CD14-positive monocyte (primary cell): ENCODE data around the gene DVL3. TPM values are rescaled to one million over a fixed set of nuclear protein-coding genes. Genes with fewer than 3 reads are reported as not detected.
A peak's percentile ranks its signal among the peaks of the same experiment; 100 is the strongest.

ENCODE experiments used
- DNase-seq, 3 donors: peaks; one replicate each; pipeline ENCODE4 v3.0.0-alpha.2; 2011 to 2022
- H2AFZ ChIP-seq: 2 replicates; pipeline ENCODE4 v1.6.0; 2012; ENCODE audit warnings: mild to moderate bottlenecking, low read depth, low read length, inconsistent platforms; ENCODE audit not compliant: insufficient read depth, poor library complexity, severe bottlenecking
- H3K27ac ChIP-seq, 2 donors: 1 replicate in 1 of 2; 2 replicates in 1 of 2; pipeline ENCODE4 v1.5.1; 2012 to 2013; ENCODE audit warnings: low read length in 2 of 2, control low read depth in 1 of 2, inconsistent platforms in 1 of 2, low read depth in 1 of 2, mild to moderate bottlenecking in 1 of 2
- H3K27me3 ChIP-seq, 2 donors: one replicate each; pipeline versions ENCODE4 v1.6.0 to v1.6.1; 2011 to 2013; ENCODE audit warnings: low read length in 2 of 2; ENCODE audit not compliant: control insufficient read depth in 2 of 2, insufficient read depth in 2 of 2
- H3K36me3 ChIP-seq, 2 donors: replicated peaks in 1 of 2; 1 replicate in 1 of 2; 2 replicates in 1 of 2; pipeline versions ENCODE4 v1.5.1 to v1.6.1; 2012 to 2013; ENCODE audit warnings: low read length in 2 of 2, control low read depth in 1 of 2, inconsistent platforms in 1 of 2, mild to moderate bottlenecking in 1 of 2; ENCODE audit not compliant: insufficient read depth in 2 of 2, control insufficient read depth in 1 of 2
- H3K4me1 ChIP-seq, 2 donors: 1 replicate in 1 of 2; 2 replicates in 1 of 2; pipeline versions ENCODE4 v1.5.1 to v1.6.1; 2012 to 2013; ENCODE audit warnings: low read length in 2 of 2, control low read depth in 1 of 2, inconsistent platforms in 1 of 2, mild to moderate bottlenecking in 1 of 2, moderate library complexity in 1 of 2; ENCODE audit not compliant: insufficient read depth in 2 of 2, control insufficient read depth in 1 of 2
- H3K4me2 ChIP-seq: replicated peaks from 2 replicates; pipeline ENCODE3; 2012; ENCODE audit warnings: low read length, moderate library complexity, mild to moderate bottlenecking; ENCODE audit not compliant: poor library complexity, severe bottlenecking; ENCODE audit errors: extremely low read depth
- H3K4me3 ChIP-seq, 3 experiments: fragments of 200-600 bp in 1 of 3; sonication (generic) in 1 of 3; replicated peaks in 1 of 3; 1 replicate in 2 of 3; 2 replicates in 1 of 3; pipeline ENCODE4 v1.5.1; 2011 to 2013; ENCODE audit warnings: low read length in 3 of 3, mild to moderate bottlenecking in 3 of 3, control low read depth in 2 of 3, low read depth in 2 of 3, inconsistent platforms in 1 of 3, moderate library complexity in 1 of 3
- H3K79me2 ChIP-seq: 2 replicates; pipeline ENCODE4 v1.6.0; 2012; ENCODE audit warnings: mild to moderate bottlenecking, control low read depth, inconsistent platforms, low read length, moderate library complexity; ENCODE audit not compliant: insufficient read depth
- H3K9ac ChIP-seq: 2 replicates; pipeline ENCODE4 v1.6.0; 2017; ENCODE audit warnings: low read length, mild to moderate bottlenecking; ENCODE audit not compliant: insufficient read depth, poor library complexity, severe bottlenecking
- H3K9me3 ChIP-seq, 2 donors: replicated peaks in 1 of 2; 1 replicate in 1 of 2; 2 replicates in 1 of 2; pipeline versions ENCODE4 v1.5.1 to v1.6.1; 2012 to 2013; ENCODE audit warnings: low read length in 2 of 2, control low read depth in 1 of 2; ENCODE audit not compliant: control insufficient read depth in 1 of 2, insufficient read depth in 1 of 2
- H4K20me1 ChIP-seq: 2 replicates; pipeline ENCODE4 v1.6.0; 2012; ENCODE audit warnings: mild to moderate bottlenecking, low read length, control low read depth, moderate library complexity; ENCODE audit not compliant: insufficient read depth
- H3K27ac Mint-ChIP-seq, 7 donors: one replicate each; pipeline ENCODE4 v1.8.0; 2020; ENCODE audit warnings: mild to moderate bottlenecking in 7 of 7, mixed read lengths in 7 of 7, moderate library complexity in 6 of 7, inconsistent platforms in 2 of 7
- H3K27me3 Mint-ChIP-seq, 3 donors: one replicate each; pipeline ENCODE4 v1.8.0; 2021 to 2022; ENCODE audit warnings: low read depth in 3 of 3, mild to moderate bottlenecking in 3 of 3, mixed read lengths in 3 of 3, moderate library complexity in 3 of 3, inconsistent platforms in 1 of 3
- H3K36me3 Mint-ChIP-seq, 2 donors: one replicate each; pipeline ENCODE4 v1.8.0; 2020; ENCODE audit warnings: mixed read lengths in 2 of 2, inconsistent platforms in 1 of 2, mild to moderate bottlenecking in 1 of 2
- H3K4me1 Mint-ChIP-seq: one replicate; pipeline ENCODE4 v1.8.0; 2020; ENCODE audit warnings: mild to moderate bottlenecking, mixed read lengths
- H3K4me3 Mint-ChIP-seq, 2 donors: one replicate each; pipeline ENCODE4 v1.8.0; 2020; ENCODE audit warnings: mild to moderate bottlenecking in 2 of 2, mixed read lengths in 2 of 2, moderate library complexity in 1 of 2
- H3K9me3 Mint-ChIP-seq, 7 donors: one replicate each; pipeline ENCODE4 v1.8.0; 2020 to 2022; ENCODE audit warnings: mixed read lengths in 7 of 7, mild to moderate bottlenecking in 6 of 7, moderate library complexity in 6 of 7, inconsistent platforms in 2 of 7
- WGBS: methylation state at CpG from one replicate; pipeline ENCODE4 v1.1.5; 2013; ENCODE audit warnings: missing lambda C conversion rate; ENCODE audit not compliant: insufficient coverage; 5-methylcytosine and 5-hydroxymethylcytosine counted together
- intact Hi-C, 2 donors: fragments of 100-400 bp; cut with micrococcal nuclease; formaldehyde crosslinking; loops; one replicate each; pipeline versions ENCODE4 v1.15.0 to v1.15.1; 2023
- polyA plus RNA-seq, 3 donors: library from polyadenylated mRNA; depleted of rRNA in 1 of 3; unstranded in 2 of 3; stranded (reverse) in 1 of 3; fragments of 300-500 nt in 2 of 3; fragments of >200 nt in 1 of 3; fragmentation: Illumina TruSeq in 2 of 3; gene quantifications; 1 replicate in 2 of 3; 2 replicates in 1 of 3; pipeline ENCODE4 v1.2.3, GENCODE V29; 2012 to 2021
- TF ChIP-seq, protein P1 (sequence below): fragments of 200-600 bp; IDR thresholded peaks from one replicate; pipeline ENCODE4 v1.8.0; 2022; ENCODE audit warnings: antibody characterized with exemption, mild to moderate bottlenecking

DVL3 gene
- polyA plus RNA-seq, 3 donors: 4.5 to 42.1 (median 9.4) TPM

DNA sequence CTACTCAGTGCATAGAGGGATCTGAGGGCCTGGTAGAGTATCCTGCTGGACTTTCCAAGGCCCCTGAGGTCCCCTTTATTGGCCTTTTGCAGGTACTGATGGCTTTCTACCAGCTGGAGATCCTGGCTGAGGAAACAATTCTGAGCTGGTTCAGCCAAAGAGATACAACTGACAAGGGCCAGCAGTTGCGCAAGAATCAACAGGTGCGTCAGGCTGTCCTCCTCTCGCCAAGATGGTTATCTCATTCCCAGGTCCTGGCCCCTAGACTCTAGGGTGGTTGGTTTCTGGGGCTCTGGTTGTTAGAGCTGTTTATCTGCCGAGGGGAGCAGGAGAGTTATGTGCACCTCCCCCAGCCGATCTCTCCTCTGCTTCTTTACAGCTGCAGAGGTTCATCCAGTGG lies 10.7 kb upstream of the DVL3 start:
- Mint-ChIP-seq H3K9me3 (peaks cover 0 to 1% (median 0%) of the 10 kb centered on the region in 7 donors), H3K27ac (peak overlapping the region in 1 of 7 donors; percentile 32), H3K36me3 (peaks cover 65 to 69% of the 10 kb centered on the region in 2 donors), H3K27me3 (peaks cover 0 to 2% (median 0%) of the 10 kb centered on the region in 3 donors), H3K4me1 (peaks cover 2% of the 10 kb centered on the region), H3K4me3 (no peak overlapping the region)
- H3K27me3 ChIP-seq: no peaks in the 10 kb centered on the region
- intact Hi-C loops: loop anchor here in 1 of 2 donors (10.0 kb wide), 1 partner anchor 250 kb away; no protein-coding TSS in a partner anchor
- H3K4me1 ChIP-seq: no peaks in the 10 kb centered on the region
- TF ChIP-seq, protein P1, sequence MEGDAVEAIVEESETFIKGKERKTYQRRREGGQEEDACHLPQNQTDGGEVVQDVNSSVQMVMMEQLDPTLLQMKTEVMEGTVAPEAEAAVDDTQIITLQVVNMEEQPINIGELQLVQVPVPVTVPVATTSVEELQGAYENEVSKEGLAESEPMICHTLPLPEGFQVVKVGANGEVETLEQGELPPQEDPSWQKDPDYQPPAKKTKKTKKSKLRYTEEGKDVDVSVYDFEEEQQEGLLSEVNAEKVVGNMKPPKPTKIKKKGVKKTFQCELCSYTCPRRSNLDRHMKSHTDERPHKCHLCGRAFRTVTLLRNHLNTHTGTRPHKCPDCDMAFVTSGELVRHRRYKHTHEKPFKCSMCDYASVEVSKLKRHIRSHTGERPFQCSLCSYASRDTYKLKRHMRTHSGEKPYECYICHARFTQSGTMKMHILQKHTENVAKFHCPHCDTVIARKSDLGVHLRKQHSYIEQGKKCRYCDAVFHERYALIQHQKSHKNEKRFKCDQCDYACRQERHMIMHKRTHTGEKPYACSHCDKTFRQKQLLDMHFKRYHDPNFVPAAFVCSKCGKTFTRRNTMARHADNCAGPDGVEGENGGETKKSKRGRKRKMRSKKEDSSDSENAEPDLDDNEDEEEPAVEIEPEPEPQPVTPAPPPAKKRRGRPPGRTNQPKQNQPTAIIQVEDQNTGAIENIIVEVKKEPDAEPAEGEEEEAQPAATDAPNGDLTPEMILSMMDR: no peak
- H3K9me3 ChIP-seq: no peaks in the 10 kb centered on the region
- H3K9ac ChIP-seq: no peak overlapping the region
- WGBS: 95% methylated on average over 5 of the region's 5 CpGs
- no peak overlapping the region for H3K4me2 ChIP-seq
- H3K36me3 ChIP-seq: peaks cover 68 to 73% of the 10 kb centered on the region in 2 donors
- H3K79me2 ChIP-seq: peaks cover 8% of the 10 kb centered on the region
- H4K20me1 ChIP-seq: peaks cover 15% of the 10 kb centered on the region
- H2AFZ ChIP-seq: no peak overlapping the region
- DNase-seq: no peak
- no peak overlapping the region for H3K4me3 ChIP-seq
- H3K27ac ChIP-seq: no peak overlapping the region

DNA sequence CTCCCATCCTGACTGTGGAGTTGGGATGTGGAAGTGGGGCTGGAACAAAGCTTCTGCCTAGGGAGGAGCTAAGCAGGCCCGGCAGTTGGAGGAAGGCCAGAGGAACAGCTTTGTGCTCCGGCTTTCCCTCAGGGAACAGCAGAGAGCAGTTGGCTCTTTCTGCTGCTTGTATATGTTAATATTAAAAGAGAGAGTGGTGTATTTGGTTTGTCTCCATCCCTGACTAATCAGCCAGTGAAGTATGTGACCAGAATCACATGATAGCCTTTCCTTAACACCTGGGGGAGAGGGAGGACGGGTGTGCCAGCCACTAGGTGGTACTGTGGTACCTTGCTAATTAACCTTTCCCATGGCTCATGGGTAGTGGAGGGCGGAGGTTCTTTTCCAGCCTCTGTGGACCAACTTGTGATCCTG lies 10.1 kb upstream of the DVL3 start:
- peaks cover 62 to 63% of the 10 kb centered on the region in 2 donors for H3K36me3 Mint-ChIP-seq
- H3K9ac ChIP-seq: no peak overlapping the region
- H3K27ac Mint-ChIP-seq: no peak overlapping the region
- H2AFZ ChIP-seq: no peak overlapping the region
- H3K27me3 Mint-ChIP-seq: peaks cover 0 to 2% (median 0%) of the 10 kb centered on the region in 3 donors
- no peak overlapping the region for H3K4me3 ChIP-seq
- no peaks in the 10 kb centered on the region for H3K4me1 ChIP-seq
- no peak overlapping the region for H3K4me2 ChIP-seq
- intact Hi-C loops: loop anchor here in 1 of 2 donors (10.0 kb wide), 1 partner anchor 250 kb away; no protein-coding TSS in a partner anchor
- H3K9me3 ChIP-seq: no peaks in the 10 kb centered on the region
- H3K4me3 Mint-ChIP-seq: no peak overlapping the region
- DNase-seq: peak in 1 of 3 donors; percentile 10
- H3K36me3 ChIP-seq: peaks cover 62 to 67% of the 10 kb centered on the region in 2 donors
- no peaks in the 10 kb centered on the region for H3K27me3 ChIP-seq
- no peak overlapping the region for H3K27ac ChIP-seq
- H3K9me3 Mint-ChIP-seq: peaks cover 0 to 1% (median 0%) of the 10 kb centered on the region in 7 donors
- TF ChIP-seq, protein P1: no peak
- H4K20me1 ChIP-seq: peaks cover 12% of the 10 kb centered on the region
- H3K4me1 Mint-ChIP-seq: peaks cover 2% of the 10 kb centered on the region
- peaks cover 6% of the 10 kb centered on the region for H3K79me2 ChIP-seq
- WGBS: 100% methylated on average over 1 of the region's 4 CpGs
